Cardiac fibroblast (primary cell): Measurements from ENCODE around the gene LITAFD.

ENCODE experiments used
- DNase-seq, 2 donors: peaks; one replicate each; pipeline versions ENCODE4 v3.0.0 to v3.0.0-alpha.2; 2010; ENCODE audit warnings: low read depth in 2 of 2
- H3K4me3 ChIP-seq, 2 donors: replicated peaks in 1 of 2; 1 replicate in 1 of 2; 2 replicates in 1 of 2; pipeline ENCODE4 v1.5.1; 2011; ENCODE audit warnings: low read depth in 2 of 2, low read length in 2 of 2, mild to moderate bottlenecking in 2 of 2, moderate library complexity in 1 of 2
- TF ChIP-seq, protein P1 (sequence below): IDR thresholded peaks from one replicate; pipeline ENCODE4 v1.5.1; 2011; ENCODE audit warnings: low read depth, mild to moderate bottlenecking, low read length, inconsistent platforms

The LITAFD gene

DNA sequence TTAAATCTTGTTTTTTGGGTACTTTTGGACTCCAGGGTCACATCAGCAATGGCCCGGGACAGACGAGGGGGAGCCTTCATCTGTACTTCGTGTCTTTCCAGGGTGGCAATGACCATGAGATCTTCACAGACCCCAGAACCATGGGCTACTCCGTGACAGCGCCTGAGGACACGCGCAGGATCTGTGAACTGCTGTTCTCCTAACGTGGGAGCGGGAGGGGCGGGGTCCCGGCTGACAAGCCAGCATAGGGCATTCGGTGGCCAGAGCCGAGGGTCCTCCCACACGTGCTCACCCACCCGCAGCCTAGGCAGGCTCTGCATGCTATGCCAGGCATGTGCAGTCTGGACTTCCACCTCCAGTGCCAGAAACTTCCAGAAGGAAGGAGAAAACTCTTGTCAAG is 34.5 kb upstream of the LITAFD start:
- no peak for DNase-seq
- TF ChIP-seq, protein P1, sequence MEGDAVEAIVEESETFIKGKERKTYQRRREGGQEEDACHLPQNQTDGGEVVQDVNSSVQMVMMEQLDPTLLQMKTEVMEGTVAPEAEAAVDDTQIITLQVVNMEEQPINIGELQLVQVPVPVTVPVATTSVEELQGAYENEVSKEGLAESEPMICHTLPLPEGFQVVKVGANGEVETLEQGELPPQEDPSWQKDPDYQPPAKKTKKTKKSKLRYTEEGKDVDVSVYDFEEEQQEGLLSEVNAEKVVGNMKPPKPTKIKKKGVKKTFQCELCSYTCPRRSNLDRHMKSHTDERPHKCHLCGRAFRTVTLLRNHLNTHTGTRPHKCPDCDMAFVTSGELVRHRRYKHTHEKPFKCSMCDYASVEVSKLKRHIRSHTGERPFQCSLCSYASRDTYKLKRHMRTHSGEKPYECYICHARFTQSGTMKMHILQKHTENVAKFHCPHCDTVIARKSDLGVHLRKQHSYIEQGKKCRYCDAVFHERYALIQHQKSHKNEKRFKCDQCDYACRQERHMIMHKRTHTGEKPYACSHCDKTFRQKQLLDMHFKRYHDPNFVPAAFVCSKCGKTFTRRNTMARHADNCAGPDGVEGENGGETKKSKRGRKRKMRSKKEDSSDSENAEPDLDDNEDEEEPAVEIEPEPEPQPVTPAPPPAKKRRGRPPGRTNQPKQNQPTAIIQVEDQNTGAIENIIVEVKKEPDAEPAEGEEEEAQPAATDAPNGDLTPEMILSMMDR: no peak

DNA sequence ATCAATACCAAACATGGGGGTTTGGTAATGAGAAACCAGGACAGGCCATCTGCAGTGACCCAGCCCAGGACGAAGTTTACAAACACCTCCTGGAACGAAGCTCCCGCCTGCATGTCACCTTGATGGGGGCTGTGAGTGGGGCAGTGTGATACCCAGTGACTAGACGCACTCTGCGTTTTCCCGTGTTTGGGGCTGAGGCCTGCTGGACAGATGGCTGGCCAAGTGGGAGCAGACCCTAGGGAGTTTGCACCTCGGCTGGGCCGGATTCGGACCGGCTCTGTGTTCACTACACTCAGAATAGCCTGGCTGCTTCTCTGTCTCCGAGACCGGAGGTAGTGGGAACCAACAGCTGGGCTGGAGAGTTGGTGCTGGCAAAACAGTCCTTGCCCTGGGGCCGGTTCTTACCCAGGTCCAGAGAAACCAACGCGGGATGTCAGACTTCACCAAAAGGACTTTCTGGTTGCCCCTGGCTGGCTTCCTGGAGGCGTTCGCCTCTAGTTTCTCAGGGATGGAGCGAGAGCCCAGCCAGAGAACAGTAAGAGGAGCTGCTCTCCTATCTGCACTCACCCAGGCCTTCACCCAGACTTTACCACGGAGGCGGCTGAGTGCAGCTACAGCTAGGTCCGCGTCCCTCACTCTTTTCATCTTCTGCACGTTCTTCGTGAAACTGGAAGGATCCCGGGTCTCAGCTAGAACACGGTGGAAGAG is 33.8 kb upstream of the LITAFD start:
- H3K4me3 ChIP-seq: no peak overlapping the region
- TF ChIP-seq, protein P1: no peak
- no peak for DNase-seq

More for the DNA sequence above, 34.5 kb upstream of the LITAFD start:
- no peak overlapping the region for H3K4me3 ChIP-seq

DNA sequence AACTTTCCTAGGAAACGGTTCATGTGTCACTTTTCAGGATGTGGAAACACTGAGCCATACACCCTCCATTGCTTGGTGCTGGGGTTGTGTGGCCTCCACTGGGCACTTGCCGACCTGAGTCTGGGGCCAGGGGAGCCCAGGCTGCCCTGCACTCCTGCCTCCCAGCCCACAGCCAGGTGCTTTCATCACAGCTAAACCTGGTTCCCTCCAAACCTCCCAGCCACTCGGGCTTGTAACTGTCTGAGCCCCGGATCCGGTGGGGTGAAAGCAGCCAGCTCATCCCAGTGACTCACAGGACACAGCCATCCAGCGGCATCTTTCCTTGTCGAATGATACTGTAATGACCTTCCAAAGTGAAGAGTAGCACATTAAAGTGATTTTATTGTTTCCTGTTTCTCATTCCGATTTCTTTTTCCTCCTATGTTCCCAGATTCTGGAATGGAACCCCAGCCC is 33.2 kb upstream of the LITAFD start:
- no peak overlapping the region for H3K4me3 ChIP-seq
- DNase-seq: peak in 1 of 2 donors; percentile 82
- TF ChIP-seq, protein P1: no peak

DNA sequence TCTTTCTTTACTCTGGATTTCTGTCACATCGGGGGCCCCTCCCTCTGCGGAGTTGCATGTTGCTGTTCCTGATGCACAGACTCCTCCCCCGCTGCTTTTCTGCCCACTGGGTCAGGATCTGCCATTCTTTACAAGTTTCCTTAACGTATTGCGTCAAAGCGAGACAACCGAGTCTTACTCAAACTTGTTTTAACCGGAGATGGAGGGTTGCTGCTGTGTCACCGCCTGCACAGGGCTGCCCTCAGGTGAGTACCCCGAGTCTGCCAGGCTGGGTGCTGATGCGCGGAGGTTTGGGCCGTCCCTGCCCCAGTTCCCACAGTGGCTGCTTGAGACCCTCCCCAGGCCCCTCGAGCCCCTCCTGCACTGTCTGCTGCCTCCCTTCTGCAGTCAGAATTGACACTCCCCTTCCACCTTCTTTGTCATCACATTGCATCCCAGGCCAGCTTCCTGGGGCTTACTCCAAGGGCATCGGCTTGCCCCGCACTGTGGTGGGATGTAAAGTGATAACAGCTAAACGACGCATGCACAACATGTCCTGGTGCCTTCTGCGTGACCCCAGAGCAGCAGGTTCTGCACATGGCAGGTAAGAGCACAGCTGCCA is 32.6 kb upstream of the LITAFD start:
- H3K4me3 ChIP-seq: peak overlapping the region in 1 of 2 donors; percentile 4
- peak; percentile 71 to 85 for DNase-seq
- TF ChIP-seq, protein P1: no peak

DNA sequence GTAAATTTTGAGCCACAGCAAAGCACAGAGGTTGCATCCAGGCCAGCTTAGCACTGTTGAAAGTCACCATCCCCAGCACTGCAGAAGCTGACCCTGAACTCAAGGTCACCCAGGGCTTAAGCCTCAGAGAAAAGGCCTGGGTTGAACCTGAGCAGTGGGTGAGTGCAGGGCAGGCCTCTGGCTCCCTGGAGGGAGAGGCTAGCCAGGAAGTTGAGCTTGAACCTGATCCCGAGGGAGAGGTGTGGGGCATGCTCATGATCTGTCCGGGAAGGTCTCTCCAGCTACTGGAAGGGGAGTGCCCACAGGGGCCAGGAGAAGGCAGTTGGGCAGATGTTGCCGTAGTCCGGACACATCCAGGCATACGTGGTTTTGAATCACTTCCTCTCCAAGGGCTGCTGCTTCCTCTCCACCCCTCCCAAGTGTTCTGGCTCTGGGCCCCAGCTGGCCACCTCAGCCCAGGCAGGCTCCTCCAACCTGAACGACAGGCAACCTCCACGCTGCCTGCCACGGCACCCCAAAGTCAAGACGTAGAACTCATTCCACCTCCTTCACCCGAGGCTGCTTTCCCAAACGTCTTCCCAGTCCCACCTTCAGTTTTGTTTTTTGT is 31.8 kb upstream of the LITAFD start:
- peak; percentile 94 to 96 for DNase-seq
- TF ChIP-seq, protein P1: no peak
- no peak overlapping the region for H3K4me3 ChIP-seq

DNA sequence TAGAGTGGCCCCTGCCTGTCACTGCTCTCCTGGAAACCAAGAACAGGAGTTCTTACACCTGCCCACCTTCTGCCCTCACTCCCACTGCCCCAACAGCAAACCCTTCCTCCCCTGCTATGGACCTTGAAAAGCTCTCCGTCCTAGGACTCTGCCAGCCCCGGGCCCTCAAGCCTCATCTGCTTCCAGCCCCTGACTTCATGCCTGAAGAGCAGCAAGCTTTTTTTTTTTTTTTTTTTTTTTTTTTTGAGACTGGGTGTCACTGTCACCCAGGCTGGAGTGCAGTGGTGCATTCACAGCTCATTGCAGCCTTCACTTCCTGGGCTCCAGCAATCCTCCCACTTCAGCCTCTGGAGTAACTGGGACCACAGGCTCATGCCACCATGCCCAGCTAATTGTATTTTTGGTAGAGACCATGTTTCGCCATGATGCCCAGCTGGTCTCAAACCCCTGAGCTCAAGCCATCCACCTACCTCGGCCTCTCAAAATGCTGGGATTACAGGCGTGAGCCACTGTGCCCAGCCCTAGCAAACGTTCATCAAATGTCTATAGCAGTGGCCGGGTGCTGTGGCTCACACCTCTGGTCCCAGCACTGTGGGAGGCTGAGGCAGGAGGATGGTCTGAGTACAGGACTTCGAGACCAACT is 30.3 kb upstream of the LITAFD start:
- no peak for DNase-seq
- TF ChIP-seq, protein P1: no peak
- H3K4me3 ChIP-seq: no peak overlapping the region
